MM.1S (cell line): ENCODE measurements around the gene TSPO2.

Experiments used
- CTCF ChIP-seq: fragments of 300-600 bp; sonication (generic); IDR thresholded peaks from 2 replicates; pipeline ENCODE4 v1.5.1; 2016; ENCODE audit warnings: antibody characterized with exemption, low read length, mixed read lengths
- EZH2 ChIP-seq: fragments of 300-600 bp; sonication (generic); optimal IDR thresholded peaks from 2 replicates; pipeline ENCODE3; 2017; ENCODE audit warnings: low read depth, mild to moderate bottlenecking, antibody characterized with exemption, low read length, mixed read lengths
- EZH2phosphoT487 ChIP-seq: fragments of 300-600 bp; sonication (generic); IDR thresholded peaks from 2 replicates; pipeline ENCODE4 v1.6.1; 2018; ENCODE audit warnings: antibody characterized with exemption, low read length

DNA sequence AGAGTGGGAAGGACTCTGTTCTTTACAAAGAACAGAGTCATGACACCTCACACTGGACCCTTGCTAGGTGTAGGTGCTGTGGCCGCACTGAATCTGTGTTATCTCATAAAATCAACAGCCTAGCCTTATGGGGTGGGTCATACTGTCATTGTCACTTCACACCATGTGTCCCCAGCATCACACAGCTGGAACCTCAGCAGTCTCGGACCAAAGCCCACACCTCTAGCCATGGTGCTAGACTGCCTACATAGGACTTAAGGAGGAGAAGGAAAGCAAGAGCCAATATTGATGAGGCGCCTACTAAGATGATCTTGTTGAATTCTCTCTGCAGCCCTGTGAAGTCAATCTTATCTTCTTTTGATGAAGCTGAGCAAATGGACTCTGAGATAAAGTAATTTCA, 34.3 kb upstream of the TSPO2 start:
- TF ChIP-seq EZH2 (no peak), CTCF (no peak), EZH2phosphoT487 (no peak)
